Islet of Langerhans (tissue), 1 donor: Measurements from ENCODE around the gene DDOST.

Source experiments
- FAIRE-seq: peaks from one replicate; lab custom pipeline; 2011; peaks lifted over from hg19 to GRCh38; lab: Jason Lieb, UNC

DDOST gene

DNA sequence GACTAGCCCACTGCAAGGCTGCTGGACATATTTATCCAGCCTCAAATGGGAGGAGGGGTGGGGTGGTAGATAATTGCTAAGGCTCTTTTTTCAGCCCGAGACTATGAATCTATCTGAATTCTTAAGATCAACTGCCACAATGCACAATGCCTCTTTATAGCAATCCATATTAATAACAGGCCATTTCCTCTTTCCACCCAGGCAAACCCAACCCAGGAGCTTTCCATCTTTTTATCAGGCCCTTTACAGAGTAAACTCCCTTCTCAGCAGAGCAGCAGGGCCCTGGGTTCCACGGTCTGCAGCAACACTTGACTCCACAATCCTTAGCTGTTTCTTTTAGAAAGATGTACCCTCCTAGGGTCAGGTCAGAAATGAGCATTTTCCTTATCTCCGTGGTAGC is 806 bp downstream of the DDOST start:
- FAIRE-seq: no peak

DNA sequence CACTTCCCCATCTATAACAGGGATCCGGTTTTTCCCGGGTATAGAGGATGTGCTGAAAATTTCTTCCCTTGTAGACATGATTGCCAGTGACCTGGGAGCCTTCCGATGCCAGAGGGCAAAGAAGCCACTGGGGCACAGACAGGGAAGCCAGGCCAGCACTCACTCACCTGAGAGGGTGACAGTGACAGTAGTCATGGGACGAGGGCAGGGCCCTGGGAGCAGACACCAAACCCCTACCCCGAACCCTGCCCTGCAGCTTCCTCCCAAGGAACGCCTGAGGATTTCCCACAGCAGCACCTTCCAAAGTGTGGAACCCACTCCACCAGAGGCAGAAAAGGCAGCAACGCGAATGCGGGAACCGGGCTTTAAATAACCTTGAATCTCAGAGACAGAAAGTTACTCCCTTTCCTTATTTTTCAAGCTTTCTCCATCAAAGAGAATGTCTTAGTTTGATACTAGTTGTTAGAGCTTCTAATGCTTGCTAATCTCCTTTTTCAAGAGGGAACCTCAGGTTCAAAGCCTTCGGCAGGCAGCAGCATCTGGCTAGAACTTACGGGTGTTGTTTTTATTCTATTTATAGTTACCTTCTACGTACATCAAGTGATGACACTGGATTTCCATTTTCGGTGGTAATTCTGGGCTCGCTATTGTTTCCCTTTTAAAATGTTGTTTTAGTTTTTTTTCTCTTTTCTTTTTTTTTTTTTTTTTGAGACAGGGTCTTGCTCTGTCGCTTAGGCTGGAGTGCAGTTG is 2.8 kb downstream of the DDOST start:
- no peak for FAIRE-seq

DNA sequence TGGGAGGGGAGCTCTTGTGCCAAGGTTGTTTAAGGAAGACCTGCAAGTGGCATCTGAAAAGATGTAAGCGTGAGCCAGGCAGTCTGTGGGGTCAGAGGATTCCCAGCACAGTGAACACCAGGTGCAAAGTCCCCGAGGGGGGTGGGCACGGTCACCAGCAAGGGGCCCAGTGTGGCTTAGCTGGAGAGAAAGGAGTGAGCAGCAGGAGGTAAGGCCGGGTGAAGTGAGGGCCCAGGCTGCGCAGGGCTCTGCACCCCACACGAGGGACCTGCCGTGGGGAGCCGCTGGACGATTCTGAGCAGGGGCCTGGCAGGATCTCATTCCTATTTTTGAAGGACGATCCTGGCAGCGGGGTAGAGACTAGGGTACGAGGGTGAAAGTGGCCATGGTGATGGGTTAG is 4.1 kb downstream of the DDOST start:
- FAIRE-seq: no peak

DNA sequence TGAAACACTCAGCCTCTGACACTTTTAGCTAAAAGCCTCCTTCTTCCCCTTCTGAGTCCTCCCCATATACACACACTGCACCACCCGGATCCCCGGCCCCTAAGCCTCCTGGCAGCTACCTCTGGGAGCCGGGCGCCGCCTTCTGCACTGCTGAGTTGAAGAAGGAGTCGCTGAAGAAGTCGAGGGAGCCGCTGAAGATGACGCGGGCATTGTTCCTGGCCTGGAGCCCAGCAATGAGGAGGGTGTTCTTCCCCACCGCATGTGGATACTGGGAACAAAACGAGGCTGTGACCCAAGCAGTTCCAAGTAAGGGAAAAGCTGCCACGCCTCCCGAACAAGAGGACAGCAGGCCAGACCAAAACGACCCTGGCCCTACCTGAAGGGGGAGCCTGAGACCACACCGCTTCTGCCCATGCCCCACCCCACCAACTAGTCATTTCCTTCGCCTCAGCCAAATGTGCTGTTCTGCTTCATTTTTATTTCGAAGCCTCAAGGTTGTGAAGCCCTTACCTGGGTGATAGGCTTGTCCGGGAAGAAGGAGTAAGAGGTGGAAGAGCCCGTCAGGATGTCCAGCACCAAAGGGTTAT is 7.0 kb downstream of the DDOST start:
- FAIRE-seq: no peak

DNA sequence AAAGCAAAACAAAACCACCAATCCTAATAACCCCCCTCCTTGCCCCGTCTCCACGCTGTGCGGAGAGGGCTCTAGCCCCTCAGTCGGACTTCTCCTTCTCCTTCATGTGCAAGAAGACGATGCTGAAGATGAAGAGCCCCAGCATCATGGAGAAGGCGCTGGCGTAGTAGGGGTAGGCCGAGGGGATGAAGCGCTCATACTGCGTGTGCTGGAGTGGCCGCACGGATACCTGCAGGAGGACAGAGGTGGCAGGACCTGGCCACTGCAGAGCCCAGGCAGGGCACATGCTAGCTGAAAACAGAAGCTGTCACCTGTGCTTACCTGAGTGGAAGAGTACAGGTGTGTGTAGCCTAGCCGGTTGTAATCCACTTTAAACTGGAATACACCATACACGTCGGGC is 8.9 kb downstream of the DDOST start:
- FAIRE-seq: no peak

DNA sequence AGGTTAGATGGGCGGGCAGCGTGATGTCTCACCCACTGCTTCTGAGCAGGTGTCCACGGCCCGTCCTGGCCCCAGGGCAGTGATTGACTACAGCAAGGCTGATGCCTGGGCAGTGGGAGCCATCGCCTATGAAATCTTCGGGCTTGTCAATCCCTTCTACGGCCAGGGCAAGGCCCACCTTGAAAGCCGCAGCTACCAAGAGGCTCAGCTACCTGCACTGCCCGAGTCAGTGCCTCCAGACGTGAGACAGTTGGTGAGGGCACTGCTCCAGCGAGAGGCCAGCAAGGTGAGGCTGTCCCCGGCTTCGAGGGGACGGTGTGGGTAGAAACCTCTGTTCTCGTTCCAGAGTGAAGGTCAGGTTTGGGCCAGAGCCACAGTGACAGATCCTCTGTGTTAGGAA is 12.2 kb downstream of the DDOST start:
- no peak for FAIRE-seq

DNA sequence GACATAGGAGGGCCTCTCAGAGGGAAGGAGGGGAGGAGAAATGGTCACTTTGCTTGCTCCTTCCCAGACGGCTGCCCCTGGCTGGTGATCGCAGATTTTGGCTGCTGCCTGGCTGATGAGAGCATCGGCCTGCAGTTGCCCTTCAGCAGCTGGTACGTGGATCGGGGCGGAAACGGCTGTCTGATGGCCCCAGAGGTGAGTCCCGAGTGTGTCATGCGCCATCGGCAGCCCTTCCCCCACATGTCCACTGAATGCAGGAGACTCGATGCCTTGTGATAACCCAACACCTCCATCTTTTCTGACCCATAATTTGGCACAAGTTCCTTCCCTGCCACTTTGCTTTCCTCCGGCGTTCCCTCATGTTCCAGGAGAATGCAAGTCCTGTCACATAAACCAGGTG is 12.7 kb downstream of the DDOST start:
- FAIRE-seq: no peak

DNA sequence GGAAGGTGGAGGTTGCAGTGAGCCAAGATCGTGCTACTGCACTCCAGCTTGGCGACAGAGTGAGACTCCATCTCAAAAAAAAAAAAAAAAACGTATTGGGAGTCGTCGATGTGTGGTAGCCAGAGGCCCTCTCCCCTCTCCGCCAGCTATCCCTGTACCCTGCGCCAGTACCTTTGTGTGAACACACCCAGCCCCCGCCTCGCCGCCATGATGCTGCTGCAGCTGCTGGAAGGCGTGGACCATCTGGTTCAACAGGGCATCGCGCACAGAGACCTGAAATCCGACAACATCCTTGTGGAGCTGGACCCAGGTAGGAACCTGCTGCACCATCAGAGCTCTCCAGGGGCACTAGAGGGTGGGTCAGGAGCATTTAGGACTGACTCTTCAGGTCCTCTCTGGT is 15.8 kb downstream of the DDOST start:
- no peak for FAIRE-seq

DNA sequence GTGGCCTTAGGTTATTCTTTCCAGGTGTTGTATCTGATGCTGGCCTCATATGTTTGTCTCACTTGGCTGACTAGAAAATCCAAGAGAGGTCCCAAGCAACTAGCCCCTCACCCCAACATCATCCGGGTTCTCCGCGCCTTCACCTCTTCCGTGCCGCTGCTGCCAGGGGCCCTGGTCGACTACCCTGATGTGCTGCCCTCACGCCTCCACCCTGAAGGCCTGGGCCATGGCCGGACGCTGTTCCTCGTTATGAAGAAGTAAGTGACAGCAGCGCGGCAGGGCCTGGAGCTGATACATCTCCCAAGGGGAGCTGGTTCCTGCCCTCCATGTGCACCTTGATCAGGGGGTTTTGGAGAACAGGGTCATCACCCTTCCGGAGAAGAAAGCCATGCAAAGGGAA is 16.8 kb downstream of the DDOST start:
- no peak for FAIRE-seq

DNA sequence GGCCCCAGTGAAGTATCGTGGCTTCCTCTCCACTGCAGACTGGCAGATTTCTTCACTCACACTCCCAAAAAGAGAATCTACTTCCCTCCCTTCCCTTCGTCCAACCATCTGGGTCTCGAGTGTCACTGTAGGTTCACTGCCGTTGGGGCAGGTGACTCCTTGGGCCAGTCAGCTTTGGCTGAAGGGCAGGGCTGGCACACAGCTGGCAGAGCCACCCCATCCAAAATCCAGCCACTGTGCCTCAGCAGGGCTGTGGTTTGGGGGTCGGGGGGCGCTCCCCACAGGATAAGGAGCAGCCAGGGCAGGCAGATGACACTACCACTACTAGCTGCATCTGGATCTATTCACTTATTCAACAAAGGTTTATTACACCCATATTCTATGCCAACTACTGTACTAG is 18.1 kb downstream of the DDOST start:
- no peak for FAIRE-seq

DNA sequence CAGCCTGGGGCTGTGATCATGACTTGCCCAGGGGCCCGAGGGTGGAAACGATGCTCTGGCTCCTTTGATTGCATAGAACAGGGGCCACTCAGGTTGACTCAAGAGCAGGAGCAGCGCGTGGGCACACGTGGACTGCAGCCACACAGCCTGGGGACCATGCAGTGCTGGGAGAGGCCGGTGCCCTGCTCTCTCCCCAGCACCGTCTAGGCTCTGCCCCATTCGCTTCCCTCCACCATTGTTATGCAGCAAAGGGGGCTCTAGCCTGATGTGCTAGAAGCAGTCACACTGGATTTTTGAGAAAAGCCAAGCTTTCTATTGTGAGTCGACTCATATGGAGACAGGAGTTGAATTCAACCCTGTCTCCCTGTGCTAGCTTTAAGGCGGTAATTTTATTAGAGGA is 19.2 kb downstream of the DDOST start:
- no peak for FAIRE-seq

DNA sequence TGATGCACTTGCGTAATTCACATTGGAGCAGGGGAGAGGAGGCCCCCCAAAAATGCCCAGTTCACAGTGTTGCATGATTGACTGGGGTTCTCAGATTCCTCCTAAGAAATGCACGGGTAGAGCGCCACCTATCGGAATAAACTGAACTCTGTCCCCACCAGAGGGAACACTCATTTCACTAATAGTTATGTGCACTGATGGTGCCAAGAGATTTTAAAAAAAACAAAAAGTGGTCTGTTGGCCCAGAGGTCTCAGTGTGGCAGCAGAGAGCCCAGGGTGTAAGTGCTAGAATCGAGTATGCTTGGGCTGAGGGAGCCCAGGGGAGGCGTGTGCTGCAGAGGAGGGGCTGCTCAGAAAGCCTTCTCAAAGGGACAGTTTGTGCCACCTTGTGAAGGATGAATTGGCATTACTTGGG is 21.0 kb downstream of the DDOST start:
- FAIRE-seq: peak; percentile 9

DNA sequence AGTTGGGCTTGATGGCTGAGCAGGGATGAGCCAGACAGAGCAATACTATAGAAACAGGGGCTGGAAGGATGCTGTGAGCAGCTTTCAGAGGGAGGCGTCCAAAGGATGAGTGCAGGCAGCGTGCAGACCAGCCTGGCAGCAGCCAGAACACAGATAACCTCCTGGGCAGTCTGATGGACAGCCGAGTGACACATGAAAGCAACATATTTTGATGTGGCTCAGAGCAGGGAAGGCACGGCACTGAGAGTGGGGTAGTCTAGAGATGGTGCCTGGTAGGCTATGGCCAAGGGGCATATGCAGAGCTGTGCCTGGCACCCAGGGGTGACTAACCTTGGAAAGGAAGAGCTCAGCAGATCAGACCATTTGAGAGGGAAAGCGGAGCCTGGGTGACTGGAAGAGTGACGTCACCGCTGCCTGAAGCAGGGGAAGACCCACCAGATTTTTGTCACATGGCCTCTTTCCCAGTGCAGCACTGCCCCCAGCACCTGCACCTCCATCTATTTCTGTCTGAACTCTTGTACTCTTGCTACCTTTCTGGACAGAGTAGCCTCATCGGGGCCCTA is 24.3 kb downstream of the DDOST start:
- FAIRE-seq: no peak

DNA sequence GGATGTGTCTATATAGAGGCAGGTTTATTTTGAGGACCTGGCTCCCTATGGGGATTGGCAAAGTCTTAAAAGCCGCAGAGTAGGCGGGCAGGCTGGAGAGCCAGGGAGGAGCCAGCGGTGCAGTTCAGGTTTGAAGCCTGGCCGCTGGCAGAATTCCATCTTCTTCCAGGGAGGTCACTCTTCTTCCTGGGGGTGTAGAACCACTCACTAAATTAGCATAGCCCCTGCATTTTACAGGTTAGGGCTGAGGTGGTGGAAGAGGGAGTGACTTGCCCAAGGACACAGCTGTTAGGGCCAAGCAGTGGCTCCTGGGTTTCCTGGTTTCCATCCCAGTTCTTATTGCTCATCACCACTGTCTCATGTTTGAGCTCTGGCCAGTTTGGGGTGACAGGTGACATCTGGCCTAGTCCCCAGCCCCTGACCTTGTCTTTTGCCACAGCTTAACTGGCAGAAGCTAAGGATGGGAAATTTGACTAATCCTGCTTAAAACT is 26.5 kb downstream of the DDOST start:
- FAIRE-seq: no peak

DNA sequence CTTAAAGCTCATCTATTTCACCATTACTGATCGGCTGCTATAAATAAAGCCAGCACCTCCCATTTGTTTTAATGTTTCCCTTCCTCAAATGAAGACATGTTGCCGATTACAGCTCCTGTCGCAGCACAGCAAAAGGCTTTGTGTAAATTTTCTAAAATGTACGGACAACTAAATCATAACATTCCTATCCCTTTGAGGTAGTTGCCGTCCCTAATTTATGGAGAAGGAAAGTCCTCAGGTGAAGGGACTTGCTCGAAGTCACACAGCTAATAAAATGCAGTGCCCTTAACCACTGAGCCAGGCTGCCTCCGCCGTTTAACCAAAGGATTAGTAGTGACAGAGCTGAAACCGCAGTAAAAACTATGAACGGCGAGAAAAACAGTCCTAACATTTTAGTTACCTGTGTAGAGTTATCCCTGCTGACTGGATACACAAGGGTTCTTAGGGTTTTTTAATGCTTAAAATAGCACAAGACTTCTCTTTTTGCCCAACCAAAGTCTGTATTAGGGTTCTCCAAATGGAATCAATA is 27.0 kb downstream of the DDOST start:
- no peak for FAIRE-seq

DNA sequence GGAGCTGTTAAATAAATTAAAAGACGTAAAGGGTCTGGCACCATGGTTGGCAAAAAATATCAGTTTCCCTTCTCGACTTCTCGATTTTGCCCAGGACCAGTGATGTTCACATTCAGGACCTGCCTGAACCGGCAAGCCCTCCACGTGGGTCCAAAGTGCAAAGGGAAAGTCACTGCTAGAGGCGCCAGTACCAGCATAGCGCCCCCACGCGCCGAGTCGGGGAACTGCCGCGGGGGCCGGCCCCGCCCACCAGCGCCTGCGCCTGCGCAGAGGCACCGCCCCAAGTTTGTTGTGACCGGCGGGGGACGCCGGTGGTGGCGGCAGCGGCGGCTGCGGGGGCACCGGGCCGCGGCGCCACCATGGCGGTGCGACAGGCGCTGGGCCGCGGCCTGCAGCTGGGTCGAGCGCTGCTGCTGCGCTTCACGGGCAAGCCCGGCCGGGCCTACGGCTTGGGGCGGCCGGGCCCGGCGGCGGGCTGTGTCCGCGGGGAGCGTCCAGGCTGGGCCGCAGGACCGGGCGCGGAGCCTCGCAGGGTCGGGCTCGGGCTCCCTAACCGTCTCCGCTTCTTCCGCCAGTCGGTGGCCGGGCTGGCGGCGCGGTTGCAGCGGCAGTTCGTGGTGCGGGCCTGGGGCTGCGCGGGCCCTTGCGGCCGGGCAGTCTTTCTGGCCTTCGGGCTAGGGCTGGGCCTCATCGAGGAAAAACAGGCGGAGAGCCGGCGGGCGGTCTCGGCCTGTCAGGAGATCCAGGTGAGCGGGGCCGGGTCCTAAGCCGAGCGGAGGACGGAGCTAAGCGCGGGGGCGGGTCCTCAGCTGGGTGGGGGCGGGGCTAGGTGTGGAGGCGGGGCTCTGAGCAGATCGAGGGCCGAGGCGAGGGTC is 27.7 kb downstream of the DDOST start, which contains the start of gene PINK1:
PINK1 (plus strand) TSS at position 269 of the 875 bp plus-strand sequence; CDS start at position 360, 91 bp downstream.
- no peak for FAIRE-seq

DNA sequence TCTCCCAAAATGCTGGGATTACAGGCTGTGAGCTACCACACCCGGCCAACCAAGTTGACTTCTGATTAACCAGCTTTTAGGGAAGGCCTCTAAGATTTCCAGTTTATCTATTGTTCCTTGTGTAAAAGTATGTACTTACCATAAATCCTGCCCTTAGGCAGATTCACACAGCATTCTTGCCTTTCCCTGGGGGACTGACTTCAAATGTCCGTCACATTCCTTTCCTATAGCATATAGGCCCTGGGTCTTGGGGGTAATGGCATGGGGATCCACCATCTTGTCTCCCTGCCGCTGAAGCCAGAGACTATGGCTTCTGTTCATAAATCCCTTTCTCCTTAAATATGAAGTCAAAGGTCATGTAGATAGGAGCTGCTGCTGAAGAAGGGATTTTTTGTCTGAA is 28.8 kb downstream of the DDOST start:
- FAIRE-seq: no peak

DNA sequence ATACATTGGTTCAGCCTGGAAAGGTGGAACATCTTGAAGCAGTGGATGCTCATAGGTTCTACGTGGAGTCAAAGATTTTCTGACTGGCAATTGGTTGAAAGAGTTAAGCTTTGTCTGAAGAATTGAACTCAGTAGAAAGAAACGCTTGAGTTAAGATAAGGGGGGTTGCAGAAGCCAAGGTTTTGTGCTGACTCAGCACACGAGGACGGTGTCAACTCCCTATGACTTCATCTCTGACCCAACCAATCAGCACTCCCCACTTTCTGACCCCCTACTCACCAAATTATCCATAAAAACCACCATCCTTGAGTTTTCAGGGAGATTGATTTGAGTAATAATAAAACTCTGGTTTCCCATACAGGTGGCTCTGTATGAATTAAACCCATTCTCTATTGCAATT is 30.4 kb downstream of the DDOST start:
- FAIRE-seq: no peak

DNA sequence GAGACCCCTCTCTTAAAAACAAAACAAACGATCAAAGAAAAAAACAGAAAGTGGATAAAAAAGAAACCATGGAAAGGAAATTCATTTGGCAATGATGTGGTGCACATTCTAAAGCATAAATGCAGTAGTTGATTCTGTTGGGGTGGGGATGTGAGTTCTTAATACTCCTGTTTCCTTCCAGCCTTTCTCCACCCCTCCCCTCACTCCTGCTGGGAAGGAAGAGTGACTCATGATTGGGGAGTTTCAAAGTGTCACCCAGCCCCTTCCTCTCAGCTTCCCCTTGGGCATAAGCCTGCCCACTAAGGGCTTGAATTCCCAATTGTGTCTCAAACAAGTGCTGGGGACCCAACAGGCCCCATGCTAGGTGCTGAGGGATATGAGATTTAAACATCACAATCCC is 34.6 kb downstream of the DDOST start:
- no peak for FAIRE-seq

DNA sequence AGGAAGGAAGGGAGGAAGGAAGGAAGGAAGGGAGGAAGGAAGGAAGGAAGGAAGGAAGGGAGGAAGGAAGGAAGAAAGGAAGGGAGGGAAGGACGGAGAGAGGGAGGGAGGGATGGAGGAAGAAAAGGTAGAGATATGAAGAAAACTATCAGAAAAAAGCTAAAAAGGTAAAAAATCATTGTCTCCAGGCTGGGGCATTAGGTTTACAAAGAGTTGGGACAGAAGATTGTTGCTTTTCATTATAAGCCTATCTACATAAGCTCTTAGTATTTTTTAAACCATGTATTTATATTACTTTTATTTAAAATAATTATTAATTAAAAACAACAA is 35.1 kb downstream of the DDOST start:
- no peak for FAIRE-seq

DNA sequence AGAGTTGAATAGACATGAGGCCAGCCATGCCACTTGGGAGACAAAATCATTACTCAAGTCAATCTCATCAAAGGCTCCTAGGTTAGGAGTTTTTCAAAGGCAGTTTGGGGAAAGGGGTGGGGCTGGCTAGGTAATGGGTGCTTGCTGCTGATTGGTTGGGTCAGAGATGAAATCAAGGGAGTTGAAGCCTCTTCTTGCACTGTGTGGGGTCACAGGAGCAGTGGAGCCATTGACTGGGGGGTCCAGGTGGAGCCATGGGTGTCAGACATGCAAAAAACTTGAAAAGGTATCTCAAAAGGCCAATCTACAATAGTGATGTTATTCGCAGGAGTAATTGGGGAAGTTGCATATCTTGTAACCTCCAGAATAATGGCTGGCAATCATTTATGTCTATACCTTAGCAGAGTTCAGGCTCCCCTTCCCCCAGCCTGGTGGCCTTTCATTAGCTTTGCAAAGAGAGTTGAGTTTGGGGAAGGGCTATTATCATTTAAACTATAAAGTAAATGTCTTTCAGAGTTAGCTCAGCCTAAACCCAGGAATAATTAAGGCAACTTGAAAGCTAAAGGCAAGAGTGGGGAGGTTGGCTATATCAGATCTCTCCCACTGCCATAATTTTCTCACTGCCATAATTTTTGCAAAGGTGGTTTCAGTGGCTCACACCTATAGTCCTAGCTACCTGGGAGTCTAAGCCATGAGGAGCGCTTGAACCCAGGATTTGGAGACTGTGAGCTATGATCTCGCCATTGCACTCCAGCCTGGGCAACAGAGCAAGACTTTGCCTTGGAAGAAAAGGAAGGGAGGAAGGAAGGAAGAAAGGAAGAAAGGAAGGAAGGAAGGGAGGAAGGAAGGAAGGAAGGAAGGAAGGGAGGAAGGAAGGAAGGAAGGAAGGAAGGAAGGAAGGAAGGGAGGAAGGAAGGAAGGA is 35.7 kb downstream of the DDOST start:
- no peak for FAIRE-seq

DNA sequence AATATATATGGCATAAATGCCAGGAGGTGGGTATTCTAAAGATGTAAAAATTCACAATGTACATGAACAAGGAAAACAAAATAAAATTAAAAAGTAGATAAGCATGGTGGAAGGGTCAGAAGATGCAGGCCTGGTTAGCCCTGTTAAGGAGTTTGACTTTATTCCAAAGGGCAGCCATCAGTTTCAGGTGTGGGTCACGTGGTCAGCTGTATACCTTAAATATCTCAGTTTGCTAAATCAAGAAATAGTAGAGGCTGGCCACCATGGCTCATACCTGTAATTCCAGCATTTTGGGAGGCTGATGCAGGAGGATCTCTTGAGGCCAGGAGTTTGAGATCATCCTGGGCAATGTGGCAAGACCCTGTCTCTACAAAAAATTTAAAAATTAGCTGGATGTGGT is 36.5 kb downstream of the DDOST start:
- no peak for FAIRE-seq
